ENCODE data around the gene ATPAF2.
"Not testable (repeated sequence)": the region's sequence is repeated elsewhere in the genome, so short reads cannot be mapped to it uniquely, and the experiment has no call there.

ATPAF2 gene

GRCh38 chr17:17999364-18000029 is 39.5 kb downstream of the ATPAF2 start:
- H3K4me1 ChIP-seq (ENCODE audit: insufficient read depth, low read length) = peaks cover 7% of the 10 kb centered on the region
- H3K27me3 ChIP-seq (ENCODE audit: insufficient read depth, low read length) = no peaks in the 10 kb centered on the region
- H2AFZ ChIP-seq (ENCODE audit: low read depth, low read length) = no peak overlapping the region
- no peaks in the 10 kb centered on the region for H3K36me3 ChIP-seq (ENCODE audit: insufficient read depth, low read length)
- no peak overlapping the region for H3K4me3 ChIP-seq (ENCODE audit: low read length)
- H3K9me3 ChIP-seq (ENCODE audit: low read length) = no peaks in the 10 kb centered on the region

- Histone ChIP-seq H3K27me3 (ENCODE audit: insufficient read depth, low read length) (no peaks in the 10 kb centered on the region), H3K36me3 (ENCODE audit: insufficient read depth, low read length) (no peaks in the 10 kb centered on the region), H3K4me1 (ENCODE audit: insufficient read depth, low read length) (peaks cover 8% of the 10 kb centered on the region), H3K4me3 (ENCODE audit: low read length) (no peak overlapping the region), H2AFZ (ENCODE audit: low read depth, low read length) (no peak overlapping the region), H3K9me3 (ENCODE audit: low read length) (no peaks in the 10 kb centered on the region)
These were observed 40.0 kb downstream of the ATPAF2 start for GRCh38 chr17:17998934-17999333.

- not testable (repeated sequence) for H3K36me3 ChIP-seq (ENCODE audit: insufficient read depth, low read length); H3K4me3 ChIP-seq (ENCODE audit: low read length); H3K27me3 ChIP-seq (ENCODE audit: insufficient read depth, low read length); H3K4me1 ChIP-seq (ENCODE audit: insufficient read depth, low read length); H3K9me3 ChIP-seq (ENCODE audit: low read length); H2AFZ ChIP-seq (ENCODE audit: low read depth, low read length)
These were observed 43.1 kb downstream of the ATPAF2 start for GRCh38 chr17:17995887-17996286.

- Histone ChIP-seq H3K9me3 (ENCODE audit: low read length) (no peaks in the 10 kb centered on the region), H3K27me3 (ENCODE audit: insufficient read depth, low read length) (no peaks in the 10 kb centered on the region), H3K36me3 (ENCODE audit: insufficient read depth, low read length) (no peaks in the 10 kb centered on the region), H3K4me3 (ENCODE audit: low read length) (no peak overlapping the region), H2AFZ (ENCODE audit: low read depth, low read length) (no peak overlapping the region), H3K4me1 (ENCODE audit: insufficient read depth, low read length) (peaks cover 5% of the 10 kb centered on the region)
These were observed 44.5 kb downstream of the ATPAF2 start for GRCh38 chr17:17994271-17995069.

GRCh38 chr17:17993852-17994251 is 45.1 kb downstream of the ATPAF2 start:
- Histone ChIP-seq H3K27me3 (ENCODE audit: insufficient read depth, low read length) (no peaks in the 10 kb centered on the region), H2AFZ (ENCODE audit: low read depth, low read length) (no peak overlapping the region), H3K4me3 (ENCODE audit: low read length) (no peak overlapping the region), H3K9me3 (ENCODE audit: low read length) (no peaks in the 10 kb centered on the region), H3K4me1 (ENCODE audit: insufficient read depth, low read length) (peaks cover 5% of the 10 kb centered on the region), H3K36me3 (ENCODE audit: insufficient read depth, low read length) (no peaks in the 10 kb centered on the region)

GRCh38 chr17:17993366-17993765 is 45.6 kb downstream of the ATPAF2 start:
- Histone ChIP-seq H3K4me3 (ENCODE audit: low read length) (no peak overlapping the region), H3K36me3 (ENCODE audit: insufficient read depth, low read length) (no peaks in the 10 kb centered on the region), H2AFZ (ENCODE audit: low read depth, low read length) (no peak overlapping the region), H3K27me3 (ENCODE audit: insufficient read depth, low read length) (no peaks in the 10 kb centered on the region), H3K4me1 (ENCODE audit: insufficient read depth, low read length) (peaks cover 5% of the 10 kb centered on the region), H3K9me3 (ENCODE audit: low read length) (no peaks in the 10 kb centered on the region)

GRCh38 chr17:17990282-17990681 is 48.7 kb downstream of the ATPAF2 start:
- Histone ChIP-seq H3K9me3 (ENCODE audit: low read length) (no peaks in the 10 kb centered on the region), H3K27me3 (ENCODE audit: insufficient read depth, low read length) (no peaks in the 10 kb centered on the region), H3K4me3 (ENCODE audit: low read length) (no peak overlapping the region), H3K36me3 (ENCODE audit: insufficient read depth, low read length) (no peaks in the 10 kb centered on the region), H2AFZ (ENCODE audit: low read depth, low read length) (no peak overlapping the region), H3K4me1 (ENCODE audit: insufficient read depth, low read length) (peaks cover 5% of the 10 kb centered on the region)

GRCh38 chr17:17989618-17990017 is 49.4 kb downstream of the ATPAF2 start:
- Histone ChIP-seq H3K4me3 (ENCODE audit: low read length) (no peak overlapping the region), H3K4me1 (ENCODE audit: insufficient read depth, low read length) (peaks cover 3% of the 10 kb centered on the region), H3K36me3 (ENCODE audit: insufficient read depth, low read length) (no peaks in the 10 kb centered on the region), H2AFZ (ENCODE audit: low read depth, low read length) (no peak overlapping the region), H3K9me3 (ENCODE audit: low read length) (no peaks in the 10 kb centered on the region), H3K27me3 (ENCODE audit: insufficient read depth, low read length) (no peaks in the 10 kb centered on the region)

- Histone ChIP-seq H2AFZ (ENCODE audit: low read depth, low read length) (no peak overlapping the region), H3K27me3 (ENCODE audit: insufficient read depth, low read length) (no peaks in the 10 kb centered on the region), H3K4me3 (ENCODE audit: low read length) (no peak overlapping the region), H3K36me3 (ENCODE audit: insufficient read depth, low read length) (no peaks in the 10 kb centered on the region), H3K9me3 (ENCODE audit: low read length) (no peaks in the 10 kb centered on the region), H3K4me1 (ENCODE audit: insufficient read depth, low read length) (no peaks in the 10 kb centered on the region)
These were observed 49.9 kb downstream of the ATPAF2 start for GRCh38 chr17:17989081-17989480.

GRCh38 chr17:17988427-17988945 is 50.5 kb downstream of the ATPAF2 start:
- Histone ChIP-seq H3K9me3 (ENCODE audit: low read length) (no peaks in the 10 kb centered on the region), H3K36me3 (ENCODE audit: insufficient read depth, low read length) (no peaks in the 10 kb centered on the region), H2AFZ (ENCODE audit: low read depth, low read length) (no peak overlapping the region), H3K4me1 (ENCODE audit: insufficient read depth, low read length) (no peaks in the 10 kb centered on the region), H3K4me3 (ENCODE audit: low read length) (no peak overlapping the region), H3K27me3 (ENCODE audit: insufficient read depth, low read length) (no peaks in the 10 kb centered on the region)

- no peaks in the 10 kb centered on the region for H3K4me1 ChIP-seq (ENCODE audit: insufficient read depth, low read length)
- H3K4me3 ChIP-seq (ENCODE audit: low read length) = no peak overlapping the region
- no peaks in the 10 kb centered on the region for H3K36me3 ChIP-seq (ENCODE audit: insufficient read depth, low read length)
- H3K9me3 ChIP-seq (ENCODE audit: low read length) = no peaks in the 10 kb centered on the region
- no peaks in the 10 kb centered on the region for H3K27me3 ChIP-seq (ENCODE audit: insufficient read depth, low read length)
- no peak overlapping the region for H2AFZ ChIP-seq (ENCODE audit: low read depth, low read length)
These were observed 51.1 kb downstream of the ATPAF2 start for GRCh38 chr17:17987901-17988300.

GRCh38 chr17:17987187-17987896 is 51.6 kb downstream of the ATPAF2 start:
- no peaks in the 10 kb centered on the region for H3K36me3 ChIP-seq (ENCODE audit: insufficient read depth, low read length)
- no peaks in the 10 kb centered on the region for H3K27me3 ChIP-seq (ENCODE audit: insufficient read depth, low read length)
- no peaks in the 10 kb centered on the region for H3K9me3 ChIP-seq (ENCODE audit: low read length)
- no peak overlapping the region for H2AFZ ChIP-seq (ENCODE audit: low read depth, low read length)
- H3K4me1 ChIP-seq (ENCODE audit: insufficient read depth, low read length) = no peaks in the 10 kb centered on the region
- H3K4me3 ChIP-seq (ENCODE audit: low read length) = no peak overlapping the region

GRCh38 chr17:17985555-17985954 is 53.4 kb downstream of the ATPAF2 start:
- H3K4me1 ChIP-seq (ENCODE audit: insufficient read depth, low read length) = no peaks in the 10 kb centered on the region
- no peaks in the 10 kb centered on the region for H3K36me3 ChIP-seq (ENCODE audit: insufficient read depth, low read length)
- no peak overlapping the region for H2AFZ ChIP-seq (ENCODE audit: low read depth, low read length)
- no peak overlapping the region for H3K4me3 ChIP-seq (ENCODE audit: low read length)
- H3K9me3 ChIP-seq (ENCODE audit: low read length) = no peaks in the 10 kb centered on the region
- no peaks in the 10 kb centered on the region for H3K27me3 ChIP-seq (ENCODE audit: insufficient read depth, low read length)
